ACHN (cell line): ENCODE measurements around the gene ALB.

Source experiments
- DNase-seq: peaks from one replicate; pipeline ENCODE4 v3.0.0-alpha.2; 2015
- in situ Hi-C: cut with HindIII; loops from 2 replicates; pipeline ENCODE4 v1.10.0; 2017; ENCODE audit warnings: low sequenced_read_pairs, low pct_ligation_motif_present, low pct_unique_long_range_greater_than_20kb

The ALB gene

GRCh38 chr4:73421708-73422457 lies 17.8 kb downstream of the ALB start:
- no peak for DNase-seq
- in situ Hi-C loops = no loop called here

- in situ Hi-C loops = no loop called here
- DNase-seq = no peak
Observed at GRCh38 chr4:73422458-73422752, 18.3 kb downstream of the ALB start.

- DNase-seq = no peak
- in situ Hi-C loops = no loop called here
Observed at GRCh38 chr4:73423184-73423583, 19.1 kb downstream of the ALB start.

GRCh38 chr4:73426666-73427065 lies 22.6 kb downstream of the ALB start:
- no peak for DNase-seq
- in situ Hi-C loops = no loop called here

- no peak for DNase-seq
- in situ Hi-C loops = no loop called here
Observed at GRCh38 chr4:73429118-73429517, 25.0 kb downstream of the ALB start.

GRCh38 chr4:73429826-73430587 lies 25.9 kb downstream of the ALB start:
- no peak for DNase-seq
- in situ Hi-C loops = no loop called here

- in situ Hi-C loops = no loop called here
- DNase-seq = no peak
Observed at GRCh38 chr4:73431813-73432168, 27.7 kb downstream of the ALB start.

- no peak for DNase-seq
- in situ Hi-C loops = no loop called here
Observed at GRCh38 chr4:73432169-73433000, 28.3 kb downstream of the ALB start.

- in situ Hi-C loops = no loop called here
- no peak for DNase-seq
Observed at GRCh38 chr4:73433140-73433539, 29.1 kb downstream of the ALB start.

- DNase-seq = peak; percentile 30
- in situ Hi-C loops = no loop called here
Observed at GRCh38 chr4:73434311-73434710, 30.2 kb downstream of the ALB start.

GRCh38 chr4:73435984-73436383 lies 31.9 kb downstream of the ALB start, which contains the start of gene AFP:
Gene AFP, plus strand, starts transcription at chr4:73436221. Its CDS starts 42 bp downstream, at chr4:73436263.
- in situ Hi-C loops = no loop called here
- DNase-seq = no peak

- in situ Hi-C loops = no loop called here
- DNase-seq = no peak
Observed at GRCh38 chr4:73436674-73437557, 32.8 kb downstream of the ALB start.

- no peak for DNase-seq
- in situ Hi-C loops = no loop called here
Observed at GRCh38 chr4:73437558-73437956, 33.5 kb downstream of the ALB start.

- in situ Hi-C loops = no loop called here
- no peak for DNase-seq
Observed at GRCh38 chr4:73438048-73438447, 34.0 kb downstream of the ALB start.

- DNase-seq = no peak
- in situ Hi-C loops = no loop called here
Observed at GRCh38 chr4:73438582-73439215, 34.6 kb downstream of the ALB start.

GRCh38 chr4:73439445-73439844 lies 35.4 kb downstream of the ALB start:
- in situ Hi-C loops = no loop called here
- no peak for DNase-seq

GRCh38 chr4:73439991-73440390 lies 35.9 kb downstream of the ALB start:
- in situ Hi-C loops = no loop called here
- DNase-seq = no peak

- no peak for DNase-seq
- in situ Hi-C loops = no loop called here
Observed at GRCh38 chr4:73440653-73441052, 36.6 kb downstream of the ALB start.
